ENCODE results near the gene BAIAP2L2. TPM values are rescaled to one million over a fixed set of nuclear protein-coding genes. Genes with fewer than 3 reads are reported as not detected.

BAIAP2L2 gene
- total and polyA plus RNA-seq, 2 experiments from 2014 or later, result 4.4 to 8.2 TPM

GRCh38 chr22:38104084-38104483, 6.4 kb downstream of the BAIAP2L2 start:
- Histone ChIP-seq H3K27ac (no peak overlapping the region), H3K4me2 (no peak overlapping the region)

DNA sequence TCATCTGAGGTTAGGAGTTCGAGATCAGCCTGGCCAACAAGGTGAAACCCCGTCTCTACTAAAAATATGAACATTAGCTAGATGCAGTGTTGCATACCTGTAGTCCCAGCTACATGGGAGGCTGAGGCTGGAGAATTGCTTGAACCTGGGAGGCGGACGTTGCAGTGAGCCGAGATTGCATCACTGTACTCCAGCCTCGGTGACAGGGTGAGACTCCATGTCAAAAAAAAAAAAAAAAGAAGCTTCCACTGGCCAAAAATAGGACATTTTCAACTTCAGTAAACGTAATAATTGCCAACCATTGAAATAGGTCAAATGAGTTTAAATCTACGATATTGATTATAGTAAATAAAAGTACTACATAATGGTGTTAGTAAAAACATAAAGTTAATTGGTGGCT, 6.8 kb downstream of the BAIAP2L2 start:
- H3K79me2 ChIP-seq, result no peaks in the 10 kb centered on the region
- H3K4me2 ChIP-seq, result no peak overlapping the region
- no peaks in the 10 kb centered on the region for H3K9me2 ChIP-seq (replicated peaks; ENCODE audit: insufficient read depth)
- H3K4me3 ChIP-seq, result no peak overlapping the region
- no peaks in the 10 kb centered on the region for H3K27me3 ChIP-seq
- H2AFZ ChIP-seq, result no peak overlapping the region
- H3K9me3 ChIP-seq (ENCODE audit: low read depth), result no peaks in the 10 kb centered on the region
- peaks cover 5% of the 10 kb centered on the region for H3K4me1 ChIP-seq (ENCODE audit: insufficient read depth)
- no peaks in the 10 kb centered on the region for H3K36me3 ChIP-seq (replicated peaks; ENCODE audit: insufficient read depth, low read depth)
- no peaks in the 10 kb centered on the region for H4K20me1 ChIP-seq (ENCODE audit: insufficient read depth, poor library complexity, severe bottlenecking)
- no peak overlapping the region for H3K27ac ChIP-seq
- WGBS (ENCODE audit: low lambda C conversion rate, missing lambda C conversion rate), result 83% methylated on average over 8 of the region's 8 CpGs
- no peak for DNase-seq (ENCODE audit: low spot score)
- TF ChIP-seq CTCF (IDR thresholded peaks at IDR 0.05; ENCODE audit: poor library complexity) (no peak), EZH2 (IDR thresholded peaks at IDR 0.05; ENCODE audit: borderline replicate concordance) (no peak), EZH2phosphoT487 (IDR thresholded peaks at IDR 0.05; ENCODE audit: low read depth, severe bottlenecking, unreplicated experiment) (no peak)

More at GRCh38 chr22:38104084-38104483, 6.4 kb downstream of the BAIAP2L2 start:
- Histone ChIP-seq H3K79me2 (no peaks in the 10 kb centered on the region), H4K20me1 (ENCODE audit: insufficient read depth, poor library complexity, severe bottlenecking) (no peaks in the 10 kb centered on the region), H3K27me3 (no peaks in the 10 kb centered on the region), H3K9me2 (replicated peaks; ENCODE audit: insufficient read depth) (no peaks in the 10 kb centered on the region), H2AFZ (no peak overlapping the region), H3K9me3 (ENCODE audit: low read depth) (no peaks in the 10 kb centered on the region), H3K4me3 (no peak overlapping the region), H3K36me3 (replicated peaks; ENCODE audit: insufficient read depth, low read depth) (no peaks in the 10 kb centered on the region), H3K4me1 (ENCODE audit: insufficient read depth) (peaks cover 1% of the 10 kb centered on the region)
- DNase-seq (ENCODE audit: low spot score), result no peak
- no peak for TF ChIP-seq EZH2 (IDR thresholded peaks at IDR 0.05; ENCODE audit: borderline replicate concordance)
- no peak for TF ChIP-seq CTCF (IDR thresholded peaks at IDR 0.05; ENCODE audit: poor library complexity)
- TF ChIP-seq EZH2phosphoT487 (IDR thresholded peaks at IDR 0.05; ENCODE audit: low read depth, severe bottlenecking, unreplicated experiment), result no peak
- 78% methylated on average over 6 of the region's 6 CpGs for WGBS (ENCODE audit: low lambda C conversion rate, missing lambda C conversion rate)

- DNase-seq (ENCODE audit: low spot score), result peak; percentile 55
- H4K20me1 ChIP-seq (ENCODE audit: insufficient read depth, poor library complexity, severe bottlenecking), result no peaks in the 10 kb centered on the region
- no peaks in the 10 kb centered on the region for H3K9me3 ChIP-seq (ENCODE audit: low read depth)
- WGBS (ENCODE audit: low lambda C conversion rate, missing lambda C conversion rate), result 56% methylated on average over 9 of the region's 9 CpGs
- no peak overlapping the region for H2AFZ ChIP-seq
- no peaks in the 10 kb centered on the region for H3K9me2 ChIP-seq (replicated peaks; ENCODE audit: insufficient read depth)
- no peak overlapping the region for H3K4me3 ChIP-seq
- peaks cover 18% of the 10 kb centered on the region for H3K4me1 ChIP-seq (ENCODE audit: insufficient read depth)
- no peaks in the 10 kb centered on the region for H3K79me2 ChIP-seq
- no peaks in the 10 kb centered on the region for H3K36me3 ChIP-seq (replicated peaks; ENCODE audit: insufficient read depth, low read depth)
- no peak for TF ChIP-seq EZH2 (IDR thresholded peaks at IDR 0.05; ENCODE audit: borderline replicate concordance)
- TF ChIP-seq CTCF (IDR thresholded peaks at IDR 0.05; ENCODE audit: poor library complexity), result no peak
- TF ChIP-seq EZH2phosphoT487 (IDR thresholded peaks at IDR 0.05; ENCODE audit: low read depth, severe bottlenecking, unreplicated experiment), result no peak
- H3K4me2 ChIP-seq, result no peak overlapping the region
- peak overlapping the region; percentile 93 for H3K27ac ChIP-seq
- H3K27me3 ChIP-seq, result no peaks in the 10 kb centered on the region
Measured at GRCh38 chr22:38098410-38099249, 11.9 kb downstream of the BAIAP2L2 start.

Data from hepatocyte (in vitro differentiated cells).